H1 (cell line): ENCODE measurements around the gene STK32C. TPM values are rescaled to one million over a fixed set of nuclear protein-coding genes. Genes with fewer than 3 reads are reported as not detected.

ENCODE experiments used
- HDAC2 ChIP-seq, 2 experiments: fragments of 300-600 bp in 1 of 2; sonication (generic) in 1 of 2; IDR thresholded peaks; 2 replicates each; pipeline ENCODE4 v1.6.1; 2011 to 2012; ENCODE audit warnings: low read depth in 2 of 2, low read length in 2 of 2, mild to moderate bottlenecking in 2 of 2, moderate library complexity in 2 of 2, borderline replicate concordance in 1 of 2, inconsistent platforms in 1 of 2
- polyA plus RNA-seq, 7 experiments: library from polyadenylated mRNA; depleted of rRNA in 3 of 7; stranded (reverse) in 5 of 7; unstranded in 2 of 7; fragments of >200 nt in 5 of 7; fragments of 200-250 nt in 2 of 7; gene quantifications; 1 replicate in 5 of 7; 2 replicates in 1 of 7; 4 replicates in 1 of 7; pipeline versions ENCODE4 v1.2.1 to v1.2.3, GENCODE V29; 2011 to 2013; ENCODE audit warnings: missing spikeins in 2 of 7, mixed read lengths in 2 of 7
- total RNA-seq: library from RNA; stranded (reverse); fragmentation: NEBNext Ultra II Directional; extraction: Animal tissue kit (Norgen Biotek cat#: 25700); gene quantifications from 2 replicates; pipeline ENCODE4 v1.2.1, GENCODE V29; 2021

Gene STK32C
- total and polyA plus RNA-seq, 2 of the 8 experiments (the other 6 are each of a cell fraction or from before 2014, with no cell fraction given) = 10.6 to 15.6 TPM

DNA sequence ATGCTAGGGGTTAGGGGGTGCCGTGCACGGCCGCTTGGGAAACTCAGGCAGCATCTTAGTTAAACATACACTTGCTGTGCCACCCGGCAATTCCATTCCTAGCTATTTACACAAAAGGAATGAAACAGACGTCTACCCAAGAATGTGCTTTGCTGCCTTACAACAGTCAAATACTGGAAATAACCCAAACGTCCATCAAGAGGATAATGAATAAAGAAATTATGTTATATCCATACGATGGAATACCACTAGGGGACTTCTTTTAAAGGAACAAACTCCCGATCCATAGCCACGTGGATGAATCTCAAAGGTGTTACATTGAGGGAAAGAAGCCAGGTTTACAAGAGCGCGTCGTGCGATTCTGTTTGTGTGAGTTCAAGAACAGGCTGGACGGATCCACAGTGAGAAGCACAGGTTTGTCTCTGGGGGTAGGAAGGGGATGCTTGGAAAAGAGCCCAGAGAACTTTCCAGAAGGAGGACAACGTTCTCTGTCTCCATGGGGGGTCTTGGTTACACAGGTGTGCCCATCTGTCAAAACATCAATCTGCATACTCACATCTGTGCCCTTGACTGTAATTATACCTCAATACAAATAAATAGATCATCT lies 41.8 kb downstream of the STK32C start (continued):
- no peak for TF ChIP-seq HDAC2 (IDR thresholded peaks at IDR 0.05; ENCODE audit: borderline replicate concordance in 1 of 2, low read depth in 2 of 2, low read length in 2 of 2)
